OCI-LY3 (cell line): ENCODE data around the gene SLC9C1.

ENCODE experiments used
- CTCF ChIP-seq: fragments of 200-600, 300-600 bp; sonication (generic); IDR thresholded peaks from 2 replicates; pipeline ENCODE4 v1.5.1; 2014; ENCODE audit warnings: antibody characterized with exemption, low read length, low read depth
- EZH2phosphoT487 ChIP-seq: fragments of 200-600 bp; shearing (Covaris generic); IDR thresholded peaks from 2 replicates; pipeline ENCODE4 v1.6.1; 2018; ENCODE audit warnings: antibody characterized with exemption, mixed run types, low read depth

- TF ChIP-seq CTCF (no peak), EZH2phosphoT487 (no peak)
Observed at GRCh38 chr3:112304611-112305010, 10.6 kb upstream of the SLC9C1 start.
